ENCODE results near the gene SDHB.

The SDHB gene

GRCh38 chr1:17075470-17076255 is 21.8 kb upstream of the SDHB start:
- DNase-seq (ENCODE audit: low read depth, low spot score): peak; percentile 71

- DNase-seq (ENCODE audit: low read depth, low spot score): no peak
These were observed 18.0 kb upstream of the SDHB start for GRCh38 chr1:17071794-17072193.

- no peak for DNase-seq (ENCODE audit: low read depth, low spot score)
These were observed 16.3 kb upstream of the SDHB start for GRCh38 chr1:17070163-17070525.

GRCh38 chr1:17069452-17070162 is 15.8 kb upstream of the SDHB start:
- no peak for DNase-seq (ENCODE audit: low read depth, low spot score)

GRCh38 chr1:17068789-17069188 is 15.0 kb upstream of the SDHB start:
- no peak for DNase-seq (ENCODE audit: low read depth, low spot score)

- DNase-seq (ENCODE audit: low read depth, low spot score): no peak
These were observed 13.8 kb upstream of the SDHB start for GRCh38 chr1:17067465-17068240.

GRCh38 chr1:17067069-17067426 is 13.2 kb upstream of the SDHB start:
- no peak for DNase-seq (ENCODE audit: low read depth, low spot score)

GRCh38 chr1:17066361-17067068 is 12.7 kb upstream of the SDHB start:
- no peak for DNase-seq (ENCODE audit: low read depth, low spot score)

- DNase-seq (ENCODE audit: low read depth, low spot score): no peak
These were observed 11.8 kb upstream of the SDHB start for GRCh38 chr1:17065666-17066065.

GRCh38 chr1:17062751-17063150 is 8.9 kb upstream of the SDHB start:
- DNase-seq (ENCODE audit: low read depth, low spot score): peak; percentile 39

- DNase-seq (ENCODE audit: low read depth, low spot score): no peak
These were observed 8.1 kb upstream of the SDHB start for GRCh38 chr1:17061892-17062291.

GRCh38 chr1:17061486-17061885 is 7.7 kb upstream of the SDHB start:
- no peak for DNase-seq (ENCODE audit: low read depth, low spot score)

- no peak for DNase-seq (ENCODE audit: low read depth, low spot score)
These were observed 6.5 kb upstream of the SDHB start for GRCh38 chr1:17060306-17060749.

GRCh38 chr1:17059391-17060305 is 5.8 kb upstream of the SDHB start:
- peak; percentile 87 for DNase-seq (ENCODE audit: low read depth, low spot score)

GRCh38 chr1:17056551-17056950 is 2.7 kb upstream of the SDHB start:
- no peak for DNase-seq (ENCODE audit: low read depth, low spot score)

- no peak for DNase-seq (ENCODE audit: low read depth, low spot score)
These were observed 2.0 kb upstream of the SDHB start for GRCh38 chr1:17055801-17056200.

GRCh38 chr1:17053086-17053684 is 647 bp downstream of the SDHB start:
- no peak for DNase-seq (ENCODE audit: low read depth, low spot score)

GRCh38 chr1:17052641-17053040 is 1.2 kb downstream of the SDHB start:
- DNase-seq (ENCODE audit: low read depth, low spot score): no peak

GRCh38 chr1:17052038-17052437 is 1.8 kb downstream of the SDHB start:
- no peak for DNase-seq (ENCODE audit: low read depth, low spot score)

- no peak for DNase-seq (ENCODE audit: low read depth, low spot score)
These were observed 5.9 kb downstream of the SDHB start for GRCh38 chr1:17047924-17048323.

- DNase-seq (ENCODE audit: low read depth, low spot score): no peak
These were observed 7.5 kb downstream of the SDHB start for GRCh38 chr1:17046334-17046657.
